ENCODE results near the gene HBM.

DNA sequence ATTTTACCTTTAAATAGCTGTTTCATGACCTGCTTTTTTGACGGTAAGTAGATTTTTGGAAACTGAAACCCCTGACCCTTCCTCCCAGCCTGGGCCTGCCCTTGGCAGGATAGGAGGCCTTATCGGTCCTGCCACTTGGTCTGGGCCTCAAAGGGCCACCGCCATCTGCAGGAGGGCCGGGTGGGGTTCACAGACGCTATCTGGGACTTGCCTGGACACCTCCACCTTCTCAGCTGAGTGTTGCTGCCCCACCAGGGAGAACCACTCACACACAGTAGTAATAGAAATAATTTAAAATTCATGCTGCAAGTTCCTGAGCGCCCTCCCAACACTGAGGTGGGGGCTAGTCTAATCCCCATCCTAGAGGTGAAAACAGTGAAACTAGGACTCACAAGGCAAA, 22.7 kb upstream of the HBM start:
- TF ChIP-seq, protein P1, sequence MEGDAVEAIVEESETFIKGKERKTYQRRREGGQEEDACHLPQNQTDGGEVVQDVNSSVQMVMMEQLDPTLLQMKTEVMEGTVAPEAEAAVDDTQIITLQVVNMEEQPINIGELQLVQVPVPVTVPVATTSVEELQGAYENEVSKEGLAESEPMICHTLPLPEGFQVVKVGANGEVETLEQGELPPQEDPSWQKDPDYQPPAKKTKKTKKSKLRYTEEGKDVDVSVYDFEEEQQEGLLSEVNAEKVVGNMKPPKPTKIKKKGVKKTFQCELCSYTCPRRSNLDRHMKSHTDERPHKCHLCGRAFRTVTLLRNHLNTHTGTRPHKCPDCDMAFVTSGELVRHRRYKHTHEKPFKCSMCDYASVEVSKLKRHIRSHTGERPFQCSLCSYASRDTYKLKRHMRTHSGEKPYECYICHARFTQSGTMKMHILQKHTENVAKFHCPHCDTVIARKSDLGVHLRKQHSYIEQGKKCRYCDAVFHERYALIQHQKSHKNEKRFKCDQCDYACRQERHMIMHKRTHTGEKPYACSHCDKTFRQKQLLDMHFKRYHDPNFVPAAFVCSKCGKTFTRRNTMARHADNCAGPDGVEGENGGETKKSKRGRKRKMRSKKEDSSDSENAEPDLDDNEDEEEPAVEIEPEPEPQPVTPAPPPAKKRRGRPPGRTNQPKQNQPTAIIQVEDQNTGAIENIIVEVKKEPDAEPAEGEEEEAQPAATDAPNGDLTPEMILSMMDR (IDR thresholded peaks at IDR 0.05; ENCODE audit: poor library complexity): no peak
- TF ChIP-seq EZH2 (IDR thresholded peaks at IDR 0.05; ENCODE audit: borderline replicate concordance) (no peak), EZH2phosphoT487 (IDR thresholded peaks at IDR 0.05; ENCODE audit: low read depth, severe bottlenecking, unreplicated experiment) (no peak)

Measured in hepatocyte (in vitro differentiated cells).